Neural cell (in vitro differentiated cells): ENCODE measurements around the gene TMEM250. TPM values are rescaled to one million over a fixed set of nuclear protein-coding genes. Genes with fewer than 3 reads are reported as not detected.

Experiments
- H2AFZ ChIP-seq: fragments of 200-600, 300-800 bp; sonication (generic), shearing (Covaris generic); 2 replicates; pipeline ENCODE4 v1.6.0; 2014; ENCODE audit warnings: low read depth, mild to moderate bottlenecking, antibody characterized with exemption, low read length, moderate library complexity
- H3F3A ChIP-seq: fragments of 200-600 bp; shearing (Covaris generic); 2 replicates; pipeline ENCODE4 v1.6.1; 2016; ENCODE audit warnings: mild to moderate bottlenecking, moderate library complexity, mixed read lengths, antibody characterized with exemption, low read length; ENCODE audit not compliant: insufficient read depth, poor library complexity, severe bottlenecking
- H3K27ac ChIP-seq: fragments of 200-600, 300-800 bp; sonication (generic), shearing (Covaris generic); 2 replicates; pipeline ENCODE4 v1.5.1; 2014; ENCODE audit warnings: mild to moderate bottlenecking, low read length, moderate library complexity
- H3K27me3 ChIP-seq: fragments of 300-800, 200-600 bp; sonication (generic), shearing (Covaris generic); 2 replicates; pipeline ENCODE4 v1.6.0; 2014; ENCODE audit warnings: mild to moderate bottlenecking, low read depth, low read length, moderate library complexity; ENCODE audit not compliant: insufficient read depth
- H3K36me3 ChIP-seq: fragments of 300-800, 200-600 bp; sonication (generic), shearing (Covaris generic); 2 replicates; pipeline ENCODE4 v1.5.1; 2014; ENCODE audit warnings: mild to moderate bottlenecking, antibody characterized with exemption, low read length, moderate library complexity; ENCODE audit not compliant: insufficient read depth
- H3K4me2 ChIP-seq: fragments of 300-800, 200-600 bp; sonication (generic), shearing (Covaris generic); 2 replicates; pipeline ENCODE4 v1.6.0; 2014; ENCODE audit warnings: mild to moderate bottlenecking, low read length
- H3K4me3 ChIP-seq: fragments of 300-800, 200-600 bp; sonication (generic), shearing (Covaris generic); 2 replicates; pipeline ENCODE4 v1.5.1; 2014; ENCODE audit warnings: mild to moderate bottlenecking, low read length, moderate library complexity
- H3K79me2 ChIP-seq: fragments of 200-600 bp; shearing (Covaris generic); replicated peaks from 2 replicates; pipeline ENCODE4 v1.6.0; 2014; ENCODE audit warnings: mild to moderate bottlenecking, low read length, moderate library complexity; ENCODE audit not compliant: insufficient read depth
- H3K9ac ChIP-seq: fragments of 300-800, 200-600 bp; sonication (generic), shearing (Covaris generic); 2 replicates; pipeline ENCODE4 v1.6.1; 2016; ENCODE audit warnings: mild to moderate bottlenecking, low read length, mixed read lengths
- H3K9me2 ChIP-seq: fragments of 200-600 bp; shearing (Covaris generic); 2 replicates; pipeline ENCODE4 v1.6.1; 2016; ENCODE audit warnings: mild to moderate bottlenecking, low read length, mixed read lengths; ENCODE audit not compliant: insufficient read depth
- H3K9me3 ChIP-seq: fragments of 200-600, 300-800 bp; sonication (generic), shearing (Covaris generic); 2 replicates; pipeline ENCODE4 v1.6.1; 2016; ENCODE audit warnings: mild to moderate bottlenecking, mixed run types, low read length, moderate library complexity, mixed read lengths
- H4K20me1 ChIP-seq: fragments of 200-600 bp; shearing (Covaris generic); 2 replicates; pipeline ENCODE4 v1.6.1; 2016; ENCODE audit warnings: mild to moderate bottlenecking, mixed run types; ENCODE audit not compliant: insufficient read depth
- EP300 ChIP-seq: fragments of 450-650 bp; conservative IDR thresholded peaks from 2 replicates; pipeline ENCODE4 v1.6.1; 2014; ENCODE audit warnings: antibody characterized with exemption, mild to moderate bottlenecking, moderate library complexity; ENCODE audit not compliant: poor library complexity, severe bottlenecking
- EZH2 ChIP-seq: fragments of 200-600, 300-800 bp; shearing (Covaris generic), sonication (generic); IDR thresholded peaks from 2 replicates; pipeline ENCODE4 v1.6.1; 2014; ENCODE audit warnings: antibody characterized with exemption, low read length, borderline replicate concordance, mild to moderate bottlenecking; ENCODE audit not compliant: insufficient read depth, poor library complexity, severe bottlenecking
- MXI1 ChIP-seq: fragments of 450-650 bp; conservative IDR thresholded peaks from 2 replicates; pipeline ENCODE4 v1.6.1; 2014; ENCODE audit warnings: antibody characterized with exemption, mild to moderate bottlenecking; ENCODE audit not compliant: poor library complexity, severe bottlenecking
- POLR2AphosphoS5 ChIP-seq: IDR thresholded peaks from 2 replicates; pipeline ENCODE4 v1.6.1; 2012
- RAD21 ChIP-seq: fragments of 450-650 bp; conservative IDR thresholded peaks from 2 replicates; pipeline ENCODE4 v1.6.1; 2014; ENCODE audit warnings: antibody characterized with exemption, mild to moderate bottlenecking, moderate library complexity
- SMC3 ChIP-seq: fragments of 450-650 bp; conservative IDR thresholded peaks from 2 replicates; pipeline ENCODE4 v1.6.1; 2014; ENCODE audit warnings: antibody characterized with exemption, mild to moderate bottlenecking, moderate library complexity; ENCODE audit not compliant: poor library complexity
- TAF1 ChIP-seq: IDR thresholded peaks from 2 replicates; pipeline ENCODE4 v1.6.1; 2012; ENCODE audit warnings: low read depth
- polyA plus RNA-seq: library from polyadenylated mRNA; depleted of rRNA; stranded (reverse); fragments of >200 nt; gene quantifications from 2 replicates; pipeline ENCODE4 v1.2.3, GENCODE V29; 2014
- TF ChIP-seq, protein P1 (sequence below): fragments of 450-650 bp; IDR thresholded peaks from 2 replicates; pipeline ENCODE4 v1.5.1; 2014; ENCODE audit warnings: antibody characterized with exemption, mild to moderate bottlenecking, moderate library complexity; ENCODE audit not compliant: poor library complexity, severe bottlenecking
- TF ChIP-seq, protein P2 (sequence below): IDR thresholded peaks from 2 replicates; pipeline ENCODE4 v1.6.1; 2012; ENCODE audit warnings: borderline replicate concordance

The TMEM250 gene
- polyA plus RNA-seq, 1 donor from 2014 or later = 15.0 TPM

DNA sequence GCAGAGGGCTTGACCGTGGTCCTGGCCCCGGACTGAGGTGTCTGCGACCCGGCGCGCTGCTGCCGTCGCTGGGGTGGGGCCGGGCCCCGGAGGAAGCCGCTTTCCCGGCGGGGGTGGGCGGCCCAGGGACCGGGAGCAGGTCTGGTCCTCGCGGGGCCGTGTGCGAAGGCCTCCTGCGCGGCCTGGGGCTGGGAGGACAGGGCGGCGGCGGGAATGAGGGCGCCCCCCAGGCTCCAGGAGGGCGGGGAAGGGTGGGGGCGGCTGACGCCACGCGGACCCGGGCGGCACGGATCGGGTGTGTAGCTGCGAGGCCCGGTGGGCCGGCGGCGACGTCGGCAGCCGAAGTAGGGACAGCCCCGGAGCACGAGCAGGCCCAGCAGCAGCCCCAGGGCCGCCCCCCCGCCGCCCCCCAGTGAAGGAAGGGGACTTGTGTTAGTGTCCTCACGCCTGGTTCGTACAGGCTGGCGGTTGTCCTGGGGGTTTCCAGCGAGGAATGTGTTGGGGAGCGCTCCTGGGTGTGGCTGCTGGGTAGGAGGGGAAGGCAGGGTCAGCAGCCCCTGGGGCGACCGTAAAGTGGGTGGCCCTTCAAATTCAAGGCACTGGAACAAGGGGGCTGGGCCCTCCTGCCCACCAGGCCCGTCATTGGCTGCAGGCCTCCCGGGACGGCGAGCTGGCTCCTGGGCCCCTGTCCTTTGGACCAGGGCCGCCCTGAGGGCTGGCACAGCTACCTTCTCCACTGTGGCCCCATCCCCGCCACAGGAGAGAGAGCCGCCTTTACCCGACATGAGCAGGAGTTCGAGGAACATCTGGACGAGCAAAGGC, 597 bp upstream of the TMEM250 start:
- Histone ChIP-seq H2AFZ (peak overlapping the region; percentile 21), H3K9me3 (no peaks in the 10 kb centered on the region), H3K4me2 (peak overlapping the region; percentile 42), H3K27ac (peak overlapping the region; percentile 80), H3K36me3 (no peaks in the 10 kb centered on the region), H3K4me3 (peak overlapping the region; percentile 90), H4K20me1 (no peaks in the 10 kb centered on the region), H3K79me2 (no peaks in the 10 kb centered on the region), H3K9me2 (no peaks in the 10 kb centered on the region), H3F3A (no peaks in the 10 kb centered on the region), H3K27me3 (no peaks in the 10 kb centered on the region), H3K9ac (peak overlapping the region; percentile 90)
- TF ChIP-seq, protein P1, sequence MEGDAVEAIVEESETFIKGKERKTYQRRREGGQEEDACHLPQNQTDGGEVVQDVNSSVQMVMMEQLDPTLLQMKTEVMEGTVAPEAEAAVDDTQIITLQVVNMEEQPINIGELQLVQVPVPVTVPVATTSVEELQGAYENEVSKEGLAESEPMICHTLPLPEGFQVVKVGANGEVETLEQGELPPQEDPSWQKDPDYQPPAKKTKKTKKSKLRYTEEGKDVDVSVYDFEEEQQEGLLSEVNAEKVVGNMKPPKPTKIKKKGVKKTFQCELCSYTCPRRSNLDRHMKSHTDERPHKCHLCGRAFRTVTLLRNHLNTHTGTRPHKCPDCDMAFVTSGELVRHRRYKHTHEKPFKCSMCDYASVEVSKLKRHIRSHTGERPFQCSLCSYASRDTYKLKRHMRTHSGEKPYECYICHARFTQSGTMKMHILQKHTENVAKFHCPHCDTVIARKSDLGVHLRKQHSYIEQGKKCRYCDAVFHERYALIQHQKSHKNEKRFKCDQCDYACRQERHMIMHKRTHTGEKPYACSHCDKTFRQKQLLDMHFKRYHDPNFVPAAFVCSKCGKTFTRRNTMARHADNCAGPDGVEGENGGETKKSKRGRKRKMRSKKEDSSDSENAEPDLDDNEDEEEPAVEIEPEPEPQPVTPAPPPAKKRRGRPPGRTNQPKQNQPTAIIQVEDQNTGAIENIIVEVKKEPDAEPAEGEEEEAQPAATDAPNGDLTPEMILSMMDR = no peak
- TF ChIP-seq, protein P2, sequence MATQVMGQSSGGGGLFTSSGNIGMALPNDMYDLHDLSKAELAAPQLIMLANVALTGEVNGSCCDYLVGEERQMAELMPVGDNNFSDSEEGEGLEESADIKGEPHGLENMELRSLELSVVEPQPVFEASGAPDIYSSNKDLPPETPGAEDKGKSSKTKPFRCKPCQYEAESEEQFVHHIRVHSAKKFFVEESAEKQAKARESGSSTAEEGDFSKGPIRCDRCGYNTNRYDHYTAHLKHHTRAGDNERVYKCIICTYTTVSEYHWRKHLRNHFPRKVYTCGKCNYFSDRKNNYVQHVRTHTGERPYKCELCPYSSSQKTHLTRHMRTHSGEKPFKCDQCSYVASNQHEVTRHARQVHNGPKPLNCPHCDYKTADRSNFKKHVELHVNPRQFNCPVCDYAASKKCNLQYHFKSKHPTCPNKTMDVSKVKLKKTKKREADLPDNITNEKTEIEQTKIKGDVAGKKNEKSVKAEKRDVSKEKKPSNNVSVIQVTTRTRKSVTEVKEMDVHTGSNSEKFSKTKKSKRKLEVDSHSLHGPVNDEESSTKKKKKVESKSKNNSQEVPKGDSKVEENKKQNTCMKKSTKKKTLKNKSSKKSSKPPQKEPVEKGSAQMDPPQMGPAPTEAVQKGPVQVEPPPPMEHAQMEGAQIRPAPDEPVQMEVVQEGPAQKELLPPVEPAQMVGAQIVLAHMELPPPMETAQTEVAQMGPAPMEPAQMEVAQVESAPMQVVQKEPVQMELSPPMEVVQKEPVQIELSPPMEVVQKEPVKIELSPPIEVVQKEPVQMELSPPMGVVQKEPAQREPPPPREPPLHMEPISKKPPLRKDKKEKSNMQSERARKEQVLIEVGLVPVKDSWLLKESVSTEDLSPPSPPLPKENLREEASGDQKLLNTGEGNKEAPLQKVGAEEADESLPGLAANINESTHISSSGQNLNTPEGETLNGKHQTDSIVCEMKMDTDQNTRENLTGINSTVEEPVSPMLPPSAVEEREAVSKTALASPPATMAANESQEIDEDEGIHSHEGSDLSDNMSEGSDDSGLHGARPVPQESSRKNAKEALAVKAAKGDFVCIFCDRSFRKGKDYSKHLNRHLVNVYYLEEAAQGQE = peak; percentile 75
- TF ChIP-seq RAD21 (no peak), EZH2 (no peak)

DNA sequence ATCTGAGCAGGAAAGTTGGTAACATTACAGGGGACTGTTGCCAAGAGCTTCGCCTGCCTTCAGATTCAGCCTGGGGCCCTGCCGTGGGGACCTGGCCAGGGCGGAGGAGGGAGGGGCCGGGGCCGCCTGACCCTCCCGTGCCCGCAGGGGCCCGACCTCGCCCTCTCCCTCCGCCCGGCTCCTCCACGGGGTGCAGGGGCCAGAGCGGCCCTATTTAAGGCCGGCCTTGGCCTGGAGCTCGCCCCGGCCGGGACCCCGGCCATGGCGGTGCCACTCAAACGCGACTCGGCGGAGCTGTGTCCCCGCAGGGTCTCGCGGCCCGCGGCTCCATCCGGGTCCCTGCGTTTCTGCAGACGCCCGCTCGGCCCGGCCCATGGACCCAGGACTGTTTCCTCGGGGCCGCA, 757 bp downstream of the TMEM250 start:
- peak overlapping the region; percentile 90 for H3K9ac ChIP-seq
- H3K27ac ChIP-seq = peak overlapping the region; percentile 80
- no peaks in the 10 kb centered on the region for H3K79me2 ChIP-seq
- H3K9me2 ChIP-seq = no peaks in the 10 kb centered on the region
- H3K4me3 ChIP-seq = peak overlapping the region; percentile 90
- H3K27me3 ChIP-seq = no peaks in the 10 kb centered on the region
- H3K4me2 ChIP-seq = peak overlapping the region; percentile 34
- no peaks in the 10 kb centered on the region for H4K20me1 ChIP-seq
- no peaks in the 10 kb centered on the region for H3F3A ChIP-seq
- no peak overlapping the region for H2AFZ ChIP-seq
- no peaks in the 10 kb centered on the region for H3K36me3 ChIP-seq
- TF ChIP-seq RAD21 (no peak), SMC3 (no peak), TAF1 (no peak), POLR2AphosphoS5 (no peak), EP300 (no peak), EZH2 (no peak), MXI1 (no peak)
- TF ChIP-seq, protein P2 = no peak
- TF ChIP-seq, protein P1 = no peak
- no peaks in the 10 kb centered on the region for H3K9me3 ChIP-seq
